ENCODE results near the gene FAM78A. TPM values are rescaled to one million over a fixed set of nuclear protein-coding genes. Genes with fewer than 3 reads are reported as not detected.
"Not testable (repeated sequence)": the region's sequence is repeated elsewhere in the genome, so short reads cannot be mapped to it uniquely, and the experiment has no call there.

The FAM78A gene
- total RNA-seq, 1 experiment from 2014 or later = 0.84 TPM

DNA sequence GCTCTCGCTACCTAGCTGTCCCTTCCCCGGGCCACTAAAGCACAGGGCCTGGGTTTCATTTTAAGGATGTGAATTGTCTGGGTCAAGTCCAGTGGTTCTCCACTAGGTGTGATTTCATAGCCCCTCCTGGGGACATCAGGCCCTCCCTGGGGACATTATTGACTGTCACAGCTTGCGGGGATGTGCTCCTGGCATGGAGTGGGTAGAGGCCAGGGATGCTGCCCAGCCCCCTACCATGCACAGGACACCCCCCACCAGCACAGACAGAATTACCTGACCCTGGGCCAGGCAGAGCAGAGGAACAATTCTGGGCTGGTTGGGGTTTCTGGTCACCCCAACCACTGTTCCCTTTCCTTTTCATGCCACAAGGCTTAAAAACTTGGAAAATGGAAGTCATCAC lies 4.1 kb downstream of the FAM78A start:
- intact Hi-C loops (cut with micrococcal nuclease; ENCODE audit: unreplicated experiment) = no loop called here
- no peaks in the 10 kb centered on the region for H3K27me3 ChIP-seq (replicated peaks; ENCODE audit: insufficient read depth, low read depth, low read length, poor library complexity)
- peaks cover 4% of the 10 kb centered on the region for H3K4me1 ChIP-seq (ENCODE audit: insufficient read depth, low read length, poor library complexity, severe bottlenecking)
- ChIA-PET POLR2A (ENCODE audit: low non-redundant PET) (no interaction called here), CTCF (no interaction called here)
- BruUV-seq (replicated peaks) = no TSS peak
- no peaks in the 10 kb centered on the region for H3K36me3 ChIP-seq (ENCODE audit: insufficient read depth, low read length, poor library complexity, severe bottlenecking)
- H3K9me3 ChIP-seq (ENCODE audit: low read depth, low read length, poor library complexity, severe bottlenecking) = no peaks in the 10 kb centered on the region
- TF ChIP-seq, protein P1, sequence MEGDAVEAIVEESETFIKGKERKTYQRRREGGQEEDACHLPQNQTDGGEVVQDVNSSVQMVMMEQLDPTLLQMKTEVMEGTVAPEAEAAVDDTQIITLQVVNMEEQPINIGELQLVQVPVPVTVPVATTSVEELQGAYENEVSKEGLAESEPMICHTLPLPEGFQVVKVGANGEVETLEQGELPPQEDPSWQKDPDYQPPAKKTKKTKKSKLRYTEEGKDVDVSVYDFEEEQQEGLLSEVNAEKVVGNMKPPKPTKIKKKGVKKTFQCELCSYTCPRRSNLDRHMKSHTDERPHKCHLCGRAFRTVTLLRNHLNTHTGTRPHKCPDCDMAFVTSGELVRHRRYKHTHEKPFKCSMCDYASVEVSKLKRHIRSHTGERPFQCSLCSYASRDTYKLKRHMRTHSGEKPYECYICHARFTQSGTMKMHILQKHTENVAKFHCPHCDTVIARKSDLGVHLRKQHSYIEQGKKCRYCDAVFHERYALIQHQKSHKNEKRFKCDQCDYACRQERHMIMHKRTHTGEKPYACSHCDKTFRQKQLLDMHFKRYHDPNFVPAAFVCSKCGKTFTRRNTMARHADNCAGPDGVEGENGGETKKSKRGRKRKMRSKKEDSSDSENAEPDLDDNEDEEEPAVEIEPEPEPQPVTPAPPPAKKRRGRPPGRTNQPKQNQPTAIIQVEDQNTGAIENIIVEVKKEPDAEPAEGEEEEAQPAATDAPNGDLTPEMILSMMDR (conservative IDR thresholded peaks at IDR 0.05; ENCODE audit: low read depth, low read length) = no peak
- TF ChIP-seq EZH2 (IDR thresholded peaks at IDR 0.05; ENCODE audit: borderline replicate concordance, low read depth, low read length, poor library complexity, severe bottlenecking) = no peak
- H3K4me3 ChIP-seq (ENCODE audit: low read depth, low read length, poor library complexity, severe bottlenecking) = no peak overlapping the region
- H3K27ac ChIP-seq (ENCODE audit: low read depth, low read length, poor library complexity, severe bottlenecking) = no peak overlapping the region
- DNase-seq (ENCODE audit: low spot score) = no peak

DNA sequence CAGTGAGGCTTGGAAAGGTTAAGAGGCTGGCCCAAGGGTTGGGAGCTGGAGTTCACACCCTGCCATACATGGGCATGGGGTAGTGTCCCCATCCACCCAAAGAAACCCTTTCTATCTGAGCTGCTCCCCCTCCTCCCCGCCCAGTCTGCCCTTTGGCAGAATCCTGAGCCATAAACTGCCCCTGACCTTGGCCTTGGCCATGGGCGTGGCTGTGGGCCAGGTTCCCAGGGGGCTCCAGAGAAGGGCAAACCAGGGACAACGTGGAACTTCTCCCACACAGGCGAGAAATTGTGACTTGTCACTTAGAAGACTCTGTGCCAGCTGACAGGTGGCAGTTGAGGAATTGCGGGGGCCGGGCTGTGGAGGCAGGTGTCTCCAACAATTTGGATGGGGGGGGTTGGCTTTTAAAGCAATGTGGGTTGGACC lies 4.8 kb downstream of the FAM78A start:
- no TSS peak for BruUV-seq (replicated peaks)
- ChIA-PET POLR2A (ENCODE audit: low non-redundant PET) (interaction anchor here (0.6 kb wide), 1 partner anchor 431 kb away, joined by 4 read pairs; no protein-coding TSS in a partner anchor), CTCF (no interaction called here)
- Histone ChIP-seq H3K9me3 (ENCODE audit: low read depth, low read length, poor library complexity, severe bottlenecking) (no peaks in the 10 kb centered on the region), H3K36me3 (ENCODE audit: insufficient read depth, low read length, poor library complexity, severe bottlenecking) (no peaks in the 10 kb centered on the region), H3K27ac (ENCODE audit: low read depth, low read length, poor library complexity, severe bottlenecking) (no peak overlapping the region), H3K27me3 (replicated peaks; ENCODE audit: insufficient read depth, low read depth, low read length, poor library complexity) (no peaks in the 10 kb centered on the region), H3K4me3 (ENCODE audit: low read depth, low read length, poor library complexity, severe bottlenecking) (no peak overlapping the region), H3K4me1 (ENCODE audit: insufficient read depth, low read length, poor library complexity, severe bottlenecking) (no peaks in the 10 kb centered on the region)
- intact Hi-C loops (cut with micrococcal nuclease; ENCODE audit: unreplicated experiment) = no loop called here
- DNase-seq (ENCODE audit: low spot score) = no peak
- no peak for TF ChIP-seq EZH2 (IDR thresholded peaks at IDR 0.05; ENCODE audit: borderline replicate concordance, low read depth, low read length, poor library complexity, severe bottlenecking)
- TF ChIP-seq, protein P1 (conservative IDR thresholded peaks at IDR 0.05; ENCODE audit: low read depth, low read length) = no peak

DNA sequence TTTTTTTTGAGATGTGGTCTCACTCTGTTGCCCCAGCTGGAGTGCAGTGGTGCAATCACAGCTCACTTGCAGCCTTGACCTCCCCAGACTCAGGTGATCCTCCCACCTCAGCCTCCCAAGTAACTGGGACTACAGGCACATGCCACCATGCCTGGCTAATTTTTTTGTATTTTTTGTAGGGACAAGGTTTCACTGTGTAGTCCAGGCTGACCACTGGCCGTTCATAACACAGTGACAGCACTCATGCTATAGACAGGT lies 5.4 kb downstream of the FAM78A start:
- H3K9me3 ChIP-seq (ENCODE audit: low read depth, low read length, poor library complexity, severe bottlenecking); DNase-seq (ENCODE audit: low spot score); H3K27me3 ChIP-seq (replicated peaks; ENCODE audit: insufficient read depth, low read depth, low read length, poor library complexity); H3K27ac ChIP-seq (ENCODE audit: low read depth, low read length, poor library complexity, severe bottlenecking); H3K36me3 ChIP-seq (ENCODE audit: insufficient read depth, low read length, poor library complexity, severe bottlenecking); intact Hi-C loops (cut with micrococcal nuclease; ENCODE audit: unreplicated experiment); H3K4me1 ChIP-seq (ENCODE audit: insufficient read depth, low read length, poor library complexity, severe bottlenecking); BruUV-seq (replicated peaks); POLR2A ChIA-PET (ENCODE audit: low non-redundant PET); H3K4me3 ChIP-seq (ENCODE audit: low read depth, low read length, poor library complexity, severe bottlenecking); CTCF ChIA-PET: not testable (repeated sequence)

DNA sequence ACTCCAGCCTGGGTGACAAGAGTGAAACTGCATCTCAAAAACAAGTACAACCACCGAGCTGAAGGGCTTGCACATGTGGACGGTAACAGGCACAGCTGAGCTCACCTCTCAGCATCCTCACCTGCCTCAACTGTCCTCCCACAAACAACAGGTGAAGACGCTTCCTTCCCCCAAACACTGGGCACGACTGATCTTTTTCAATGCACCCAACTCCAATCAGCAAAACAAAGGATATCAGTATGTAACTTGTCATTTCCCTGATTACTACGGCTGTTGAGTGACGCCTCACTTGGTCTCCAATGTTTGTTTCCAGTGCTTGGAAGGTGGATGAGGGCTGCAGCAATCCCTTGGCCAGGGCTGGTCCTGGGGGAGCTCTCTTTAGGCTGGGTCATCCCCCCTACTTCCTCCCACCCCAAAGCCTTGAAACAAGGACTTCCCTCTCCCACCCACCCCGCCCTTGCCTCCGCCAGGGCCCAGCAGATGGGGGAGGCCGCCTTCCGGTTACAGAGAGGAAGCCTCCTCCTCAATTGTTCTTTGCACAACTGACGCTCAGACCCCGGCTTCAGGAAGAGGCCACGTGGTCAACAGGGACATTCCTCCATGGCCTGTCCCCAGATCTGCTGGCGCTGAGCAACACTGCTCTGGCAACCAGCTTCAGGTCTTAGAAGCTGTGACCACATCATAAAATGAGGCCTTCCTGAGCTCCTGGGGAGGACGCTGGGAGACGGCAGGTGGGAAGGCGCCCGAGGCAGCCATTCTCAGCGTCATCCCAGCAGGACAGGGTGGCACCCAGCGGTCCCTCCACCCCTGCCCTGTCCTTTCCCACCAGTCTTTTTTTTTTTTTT lies 5.9 kb downstream of the FAM78A start:
- Histone ChIP-seq H3K9me3 (ENCODE audit: low read depth, low read length, poor library complexity, severe bottlenecking) (no peaks in the 10 kb centered on the region), H3K27ac (ENCODE audit: low read depth, low read length, poor library complexity, severe bottlenecking) (no peak overlapping the region), H3K4me1 (ENCODE audit: insufficient read depth, low read length, poor library complexity, severe bottlenecking) (no peaks in the 10 kb centered on the region), H3K36me3 (ENCODE audit: insufficient read depth, low read length, poor library complexity, severe bottlenecking) (no peaks in the 10 kb centered on the region), H3K4me3 (ENCODE audit: low read depth, low read length, poor library complexity, severe bottlenecking) (no peak overlapping the region), H3K27me3 (replicated peaks; ENCODE audit: insufficient read depth, low read depth, low read length, poor library complexity) (no peaks in the 10 kb centered on the region)
- CTCF ChIA-PET = no interaction called here
- intact Hi-C loops (cut with micrococcal nuclease; ENCODE audit: unreplicated experiment) = no loop called here
- TF ChIP-seq, protein P1 (conservative IDR thresholded peaks at IDR 0.05; ENCODE audit: low read depth, low read length) = no peak
- no peak for TF ChIP-seq EZH2 (IDR thresholded peaks at IDR 0.05; ENCODE audit: borderline replicate concordance, low read depth, low read length, poor library complexity, severe bottlenecking)
- BruUV-seq (replicated peaks) = no TSS peak
- no peak for DNase-seq (ENCODE audit: low spot score)
- POLR2A ChIA-PET (ENCODE audit: low non-redundant PET) = no interaction called here

Data from A673 (cell line).